Activated CD8-positive, alpha-beta memory T cell treated with anti-CD3 and anti-CD28 coated beads, Interleukin-2, amount 50 U/mL, for 4 hours (primary cell): ENCODE measurements around the gene MEOX2.

Experiments
- DNase-seq: peaks from one replicate; pipeline ENCODE4 v3.0.0-alpha.2; 2020

The MEOX2 gene

DNA sequence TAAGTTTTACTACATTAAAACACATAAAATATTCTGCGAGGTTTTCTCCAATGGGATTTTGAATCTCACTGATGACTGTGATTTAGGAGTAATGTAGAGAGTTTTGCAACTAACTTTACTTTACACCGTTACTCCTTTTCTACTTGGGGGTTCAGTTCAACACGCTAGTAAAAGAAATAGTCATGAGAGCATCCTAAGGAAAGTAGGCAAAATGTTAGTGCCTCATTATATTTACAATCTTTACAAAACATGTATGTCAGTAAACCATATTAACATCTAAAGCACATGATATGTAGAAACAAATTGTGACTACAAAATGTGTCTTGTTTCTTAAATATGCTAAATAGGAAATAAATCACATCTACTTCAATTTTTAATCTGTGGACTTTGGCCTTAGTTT, 6.0 kb downstream of the MEOX2 start:
- DNase-seq: no peak

DNA sequence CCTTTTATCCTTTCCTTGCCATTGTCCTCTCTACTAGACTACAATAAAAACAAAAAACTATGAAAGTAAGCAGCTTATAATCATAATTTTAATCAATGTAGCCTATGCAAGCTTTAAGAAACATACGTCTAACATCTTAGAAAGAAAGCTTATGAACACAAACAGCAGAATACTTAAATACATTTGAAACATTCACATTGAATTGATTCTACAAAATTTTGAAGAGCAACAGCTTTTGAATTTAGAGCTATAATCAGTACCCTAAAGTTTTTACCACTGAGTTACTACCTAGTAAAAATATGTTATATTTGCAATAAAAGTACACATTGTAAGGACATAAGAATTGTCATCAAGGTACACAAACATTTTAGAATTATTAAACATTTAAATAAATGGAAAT, 7.2 kb downstream of the MEOX2 start:
- DNase-seq: no peak

DNA sequence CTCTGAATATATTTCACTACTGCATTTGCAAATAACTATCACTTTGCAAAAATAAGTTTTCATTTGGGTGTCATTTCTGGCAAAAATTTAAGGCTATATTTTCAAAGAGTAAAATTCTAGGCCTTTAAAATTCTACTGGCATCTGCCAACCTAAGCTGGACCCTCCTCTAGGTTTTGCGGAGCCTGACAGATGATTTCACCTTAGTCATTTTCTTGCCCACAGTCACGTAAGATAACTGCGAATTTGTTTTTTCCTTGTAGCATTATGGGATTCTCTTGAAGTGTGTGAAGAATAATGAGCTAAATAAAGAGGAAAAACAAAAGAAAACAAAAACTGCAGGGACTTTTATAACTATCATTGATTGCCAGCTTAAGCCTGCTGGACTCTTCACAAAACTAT, 7.8 kb downstream of the MEOX2 start:
- DNase-seq: no peak

DNA sequence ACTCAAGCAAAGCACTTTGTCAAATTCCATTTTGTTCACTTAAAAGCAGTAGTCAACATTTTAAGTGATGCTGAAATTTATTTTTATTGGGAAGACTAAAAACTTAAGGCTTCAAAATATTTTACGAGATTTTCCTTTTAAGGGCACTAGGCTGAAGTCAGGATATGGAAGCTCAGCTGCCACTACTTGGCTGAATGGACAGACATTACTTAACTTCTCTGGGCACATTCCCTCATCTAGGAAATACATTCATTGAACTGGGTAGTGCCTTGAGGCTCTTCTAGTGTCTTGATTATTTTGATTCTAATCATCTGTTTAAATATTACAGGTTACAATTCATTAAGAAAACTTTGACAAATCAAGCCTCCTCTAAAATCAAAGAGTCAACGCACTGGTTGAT, 11.1 kb downstream of the MEOX2 start:
- no peak for DNase-seq

DNA sequence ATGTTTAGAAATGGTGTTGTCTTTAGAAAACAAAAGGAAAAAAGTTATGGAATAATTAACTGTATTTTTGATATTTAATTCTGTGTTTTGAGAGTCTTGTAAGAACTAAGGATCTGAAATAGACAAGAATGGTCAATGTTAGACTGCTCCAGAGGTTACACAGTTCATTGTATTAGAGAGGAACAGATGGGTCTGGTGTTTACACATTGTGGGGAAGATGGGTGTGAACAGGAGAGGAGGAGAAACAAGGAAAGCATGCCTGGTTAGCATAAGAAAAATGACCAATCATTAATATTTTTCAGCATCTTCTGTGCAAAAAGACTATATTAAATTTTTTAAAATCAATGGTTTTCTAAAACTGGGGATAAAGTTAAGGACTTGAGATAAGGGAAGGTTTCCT, 11.9 kb downstream of the MEOX2 start:
- no peak for DNase-seq

DNA sequence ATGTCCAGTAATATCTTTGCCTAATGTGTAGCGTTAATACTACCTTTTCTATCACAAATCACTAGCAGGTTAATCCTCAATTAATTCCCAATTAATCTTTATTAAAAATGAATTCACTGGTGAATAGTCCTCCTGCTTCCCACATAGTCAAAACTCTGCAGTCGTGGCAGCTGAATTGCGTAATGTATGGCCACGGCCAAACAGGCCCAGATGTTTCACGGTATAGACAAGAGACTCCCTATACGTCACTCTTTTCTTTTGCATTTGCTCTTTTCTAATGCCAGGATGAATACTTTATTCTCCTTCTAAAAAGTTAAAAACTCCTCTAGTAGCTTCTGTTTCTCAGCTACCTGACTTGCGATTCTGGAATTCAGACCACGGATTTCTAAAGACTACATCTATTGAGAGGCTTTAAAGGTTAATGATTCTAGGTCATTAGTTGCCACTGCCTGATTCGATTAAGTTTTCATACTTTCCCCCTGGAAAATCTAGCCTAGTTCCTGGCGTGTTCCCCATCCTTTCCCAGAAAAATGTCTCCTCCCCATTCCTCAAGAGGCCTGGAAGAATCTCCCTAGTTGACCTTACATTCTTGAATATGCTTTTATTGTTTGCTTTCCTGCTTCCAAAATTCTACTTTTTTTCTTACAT, 16.9 kb downstream of the MEOX2 start:
- no peak for DNase-seq

DNA sequence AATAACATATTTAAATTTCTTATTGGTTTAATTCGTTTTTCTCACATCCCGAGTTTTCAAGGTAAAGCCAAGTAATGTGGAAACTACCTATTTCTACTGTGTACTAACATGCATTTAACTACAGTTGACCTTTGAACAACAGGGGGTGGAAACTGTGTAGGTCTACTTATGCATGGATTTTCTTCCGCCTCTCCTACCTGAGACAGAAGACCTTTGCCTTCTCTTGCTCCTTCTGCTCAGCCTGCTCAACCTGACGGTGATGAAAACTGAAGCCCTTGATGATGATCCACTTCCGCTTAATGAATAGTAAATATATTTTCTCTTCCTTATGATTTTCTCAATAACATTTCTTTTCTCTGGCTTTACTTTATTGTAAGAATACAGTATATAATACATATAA, 18.5 kb downstream of the MEOX2 start:
- no peak for DNase-seq

DNA sequence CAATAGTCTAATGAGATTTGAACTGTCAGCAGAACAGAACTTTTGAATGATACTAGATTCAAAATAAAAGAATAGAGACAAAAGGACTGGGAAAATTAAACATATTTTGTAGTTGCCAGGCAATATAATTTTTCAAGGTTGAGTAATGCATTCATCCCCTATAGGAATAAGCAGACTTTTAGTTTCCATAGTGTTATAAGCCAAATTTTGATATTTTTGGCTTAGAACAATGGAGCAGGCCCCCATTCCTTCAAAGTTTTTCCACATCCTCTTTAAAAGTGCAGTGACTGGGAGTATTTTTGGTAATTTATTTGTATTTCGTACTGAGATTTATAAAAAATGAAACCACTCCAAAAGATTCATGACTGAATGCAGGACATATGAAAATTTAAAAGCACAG, 24.0 kb downstream of the MEOX2 start:
- DNase-seq: no peak

DNA sequence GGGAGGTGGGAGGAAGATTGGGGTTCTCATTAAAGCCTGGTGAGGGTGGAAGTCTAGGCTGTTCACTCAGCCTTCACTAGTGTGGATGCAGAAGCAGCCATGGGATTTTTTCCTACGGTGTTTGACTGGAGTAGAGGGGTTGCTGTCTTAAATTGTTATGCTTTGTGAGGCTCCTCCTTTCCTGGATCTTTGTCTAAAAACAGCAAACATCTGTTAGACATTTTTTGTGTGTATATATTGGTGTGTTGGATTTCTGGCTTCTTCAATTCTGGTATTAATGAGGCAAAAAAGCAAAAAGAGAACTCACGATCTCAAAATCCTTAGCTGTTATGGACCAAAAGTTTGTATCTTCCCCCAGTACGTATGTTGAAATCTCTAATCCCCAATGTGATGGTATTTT, 28.2 kb downstream of the MEOX2 start:
- DNase-seq: no peak

DNA sequence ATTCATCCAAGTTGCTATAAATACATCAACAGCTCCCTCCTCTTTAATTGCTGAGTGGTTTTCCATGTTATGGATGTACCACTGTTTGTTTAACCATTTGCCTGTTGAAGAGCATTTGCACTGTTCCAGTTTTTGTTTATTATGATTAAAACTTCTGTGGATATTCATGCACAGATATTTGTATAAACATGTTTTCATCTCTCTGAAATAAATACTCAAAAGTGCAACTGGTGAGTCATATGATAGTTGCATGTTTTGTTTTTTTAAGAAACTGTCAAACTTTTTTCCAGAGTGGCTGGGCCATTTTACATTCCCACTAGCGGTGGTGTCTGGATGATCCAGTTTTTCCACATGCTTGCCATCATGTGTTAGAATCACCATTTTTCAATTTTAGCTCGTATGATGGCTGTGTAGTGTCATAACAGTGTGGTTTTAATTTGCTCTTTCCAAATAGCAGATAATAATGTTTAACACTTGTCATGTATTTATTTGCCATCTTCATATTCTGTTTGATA, 33.6 kb downstream of the MEOX2 start:
- no peak for DNase-seq

DNA sequence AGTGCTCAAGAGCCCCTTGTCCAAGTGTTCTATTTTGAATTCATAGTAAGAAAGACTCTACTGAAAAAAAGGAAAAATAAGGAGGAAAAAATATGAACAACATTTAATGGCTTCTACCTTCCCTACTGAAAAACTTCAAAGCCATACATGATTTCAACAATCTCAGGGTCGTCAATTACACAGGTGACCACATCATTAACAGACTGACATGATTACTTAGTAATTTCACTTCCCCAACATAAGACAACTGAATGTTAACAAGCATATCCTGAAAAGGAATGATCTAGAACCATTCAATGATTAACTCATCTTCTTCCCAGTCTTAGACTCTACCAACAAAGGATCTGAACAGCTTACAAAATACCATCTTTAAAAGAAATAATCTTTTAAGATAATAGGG, 34.8 kb downstream of the MEOX2 start:
- DNase-seq: no peak

DNA sequence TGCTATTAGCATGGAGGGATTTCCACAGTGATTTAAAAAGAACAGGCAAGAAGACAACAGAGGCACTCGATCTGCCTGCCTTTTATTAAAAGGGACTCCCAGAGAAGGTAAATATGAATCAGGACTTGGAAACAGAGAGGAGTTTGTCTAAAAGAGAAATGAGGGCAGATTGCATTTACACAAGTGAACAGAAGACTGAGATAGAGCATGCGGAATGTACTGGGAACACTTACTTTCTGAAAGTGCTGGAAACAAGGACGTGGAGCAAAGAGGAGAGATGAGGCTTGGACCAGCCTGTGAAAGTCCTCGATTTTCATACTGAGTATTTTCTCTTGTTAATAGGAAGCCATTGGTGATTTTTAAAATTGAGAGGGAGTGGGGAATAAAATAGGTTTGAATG, 35.7 kb downstream of the MEOX2 start:
- no peak for DNase-seq

DNA sequence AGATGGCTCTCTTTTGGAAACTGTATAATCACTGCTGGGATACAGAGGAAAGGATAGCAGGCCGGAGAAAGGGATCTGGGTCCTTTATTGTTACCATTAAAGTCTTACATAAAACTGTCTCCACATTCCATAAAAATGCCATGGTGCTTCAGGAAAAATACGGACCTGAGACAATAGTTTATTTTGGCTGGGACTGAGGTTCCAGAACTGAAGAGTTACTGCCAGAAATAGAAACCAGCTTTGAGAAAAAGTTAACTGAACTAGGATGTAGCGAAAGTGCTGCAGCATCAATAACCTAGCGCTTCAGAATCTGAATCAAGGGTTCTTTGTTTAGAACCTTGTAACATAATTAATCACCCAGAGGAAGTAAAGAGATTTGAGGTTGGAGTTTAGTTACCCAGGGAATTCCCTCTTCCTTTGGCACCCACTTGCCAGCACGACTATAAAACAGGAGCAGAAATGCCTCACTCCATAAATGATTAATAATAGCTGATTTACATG, 38.0 kb downstream of the MEOX2 start:
- no peak for DNase-seq

DNA sequence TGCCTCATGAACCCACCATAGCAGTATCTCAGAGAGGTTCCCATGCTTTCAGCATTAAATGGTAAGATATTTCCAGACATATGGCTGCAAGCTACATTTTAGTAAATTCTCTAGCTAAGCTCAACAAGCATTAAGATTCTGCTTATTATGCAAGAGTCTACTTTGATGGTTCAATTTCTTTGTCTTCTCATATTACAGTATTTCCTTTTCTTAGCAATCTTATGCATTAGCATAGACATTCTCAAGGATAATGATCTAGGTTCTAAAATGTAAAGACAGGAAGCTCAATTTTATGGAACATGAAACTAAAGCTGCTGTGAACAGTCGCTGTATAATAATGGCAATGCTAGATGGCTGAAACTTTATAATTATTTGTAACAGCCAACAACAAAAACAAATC, 39.2 kb downstream of the MEOX2 start:
- DNase-seq: no peak

DNA sequence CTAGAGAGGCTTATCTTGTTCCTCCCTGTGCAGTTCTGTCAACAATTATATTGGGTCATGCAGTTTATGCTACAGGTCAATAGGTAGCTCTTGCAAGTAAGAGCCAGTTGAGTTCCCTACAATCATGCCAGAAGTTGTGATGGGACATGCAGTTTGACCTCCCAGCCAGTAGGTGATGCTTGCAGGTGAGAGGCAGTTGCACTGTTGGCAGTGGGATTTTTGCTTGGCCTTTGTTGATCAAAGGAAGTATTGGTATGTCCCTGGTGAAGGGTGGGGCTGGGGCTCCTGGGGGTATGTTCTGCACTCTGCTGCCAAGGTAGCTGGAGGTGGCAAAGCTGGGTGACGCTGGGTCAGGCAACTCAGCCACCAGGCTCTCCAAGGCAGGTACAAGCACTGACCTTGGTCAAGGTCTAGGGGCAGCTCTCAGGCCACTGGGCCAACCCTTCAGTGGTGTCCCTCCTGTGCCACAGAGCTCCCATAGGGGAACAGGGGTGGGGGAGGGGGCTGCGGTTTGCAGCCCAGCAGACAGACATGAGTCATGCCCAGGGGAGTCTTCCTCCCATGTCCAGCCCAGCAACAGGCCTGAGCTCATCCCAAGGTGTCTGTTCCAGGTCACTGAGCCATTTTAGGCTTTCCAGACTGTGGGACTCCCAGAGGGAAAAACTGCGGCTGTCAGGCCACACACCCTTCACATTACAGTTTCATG, 43.3 kb downstream of the MEOX2 start:
- DNase-seq: no peak

DNA sequence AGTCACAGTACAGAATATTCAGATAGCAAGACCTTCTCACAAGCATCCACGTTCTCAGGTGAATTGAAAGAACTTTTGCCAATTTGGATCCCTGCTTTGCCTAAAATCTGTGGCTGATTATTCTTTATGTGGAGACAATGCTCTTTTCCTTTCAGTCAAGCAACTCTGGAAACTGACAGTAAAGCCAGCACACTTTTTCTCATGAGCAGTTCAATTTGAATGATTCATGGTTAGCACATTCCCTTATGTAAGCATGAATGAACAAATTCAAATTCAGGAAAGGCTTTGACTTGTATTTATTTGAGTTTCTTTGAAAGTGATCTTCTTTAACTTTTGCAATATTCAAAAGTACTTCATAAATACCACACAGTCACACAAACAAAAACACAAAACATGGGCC, 57.6 kb downstream of the MEOX2 start:
- DNase-seq: no peak

DNA sequence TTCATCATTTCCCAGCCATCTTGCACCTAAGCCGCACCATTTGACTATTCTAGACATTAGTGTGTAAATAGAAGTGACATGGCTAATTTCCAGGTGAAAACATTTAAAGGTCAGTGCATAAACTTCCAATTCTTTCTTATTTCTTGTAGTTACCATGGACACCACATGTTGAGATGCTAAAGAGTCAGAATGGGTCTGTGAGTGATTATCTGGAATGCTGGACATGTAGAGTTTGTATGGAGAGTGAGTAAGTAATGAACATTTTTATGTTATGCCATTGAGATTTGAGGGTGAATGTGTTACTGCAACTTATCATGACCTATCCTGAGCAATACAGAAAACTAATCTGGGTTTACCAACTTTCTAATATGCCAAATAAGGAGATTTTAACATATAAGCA, 60.4 kb downstream of the MEOX2 start:
- no peak for DNase-seq

DNA sequence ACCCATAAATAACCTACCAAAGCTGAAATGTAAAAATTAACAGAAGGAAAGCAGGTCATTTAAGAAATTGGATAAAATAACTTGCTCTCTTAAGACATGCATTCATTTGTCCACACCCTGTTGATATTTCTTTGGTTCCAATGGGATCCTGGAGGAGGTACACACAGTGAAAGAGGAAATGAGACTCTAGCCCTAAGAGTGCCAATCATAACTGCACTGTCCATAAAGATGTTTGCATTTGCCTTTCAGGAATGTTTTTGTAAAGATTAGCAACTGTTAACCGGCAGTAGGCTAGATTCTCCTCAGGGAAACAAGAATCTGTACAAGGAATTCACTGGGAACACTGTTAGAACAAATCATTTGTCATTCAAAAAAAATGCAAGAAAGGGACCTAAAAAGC, 61.0 kb downstream of the MEOX2 start:
- no peak for DNase-seq

DNA sequence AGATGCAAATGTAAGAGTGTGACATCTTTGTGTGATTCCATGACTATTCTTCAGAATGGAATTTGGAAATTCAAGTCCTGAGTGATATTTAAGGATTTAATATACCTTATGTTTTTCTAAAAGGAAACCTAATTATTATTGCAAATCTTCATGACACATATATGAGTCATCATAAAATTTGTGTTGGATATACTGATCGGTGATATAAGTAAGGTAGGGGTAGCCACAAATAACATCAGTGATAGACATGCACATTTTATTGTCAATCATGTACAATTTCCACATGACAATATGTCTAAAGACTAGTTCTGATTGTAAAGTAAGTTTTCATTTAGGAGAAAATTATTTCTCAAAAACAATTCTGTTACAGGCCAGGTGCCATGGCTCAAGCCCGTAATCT, 65.0 kb downstream of the MEOX2 start:
- DNase-seq: no peak

DNA sequence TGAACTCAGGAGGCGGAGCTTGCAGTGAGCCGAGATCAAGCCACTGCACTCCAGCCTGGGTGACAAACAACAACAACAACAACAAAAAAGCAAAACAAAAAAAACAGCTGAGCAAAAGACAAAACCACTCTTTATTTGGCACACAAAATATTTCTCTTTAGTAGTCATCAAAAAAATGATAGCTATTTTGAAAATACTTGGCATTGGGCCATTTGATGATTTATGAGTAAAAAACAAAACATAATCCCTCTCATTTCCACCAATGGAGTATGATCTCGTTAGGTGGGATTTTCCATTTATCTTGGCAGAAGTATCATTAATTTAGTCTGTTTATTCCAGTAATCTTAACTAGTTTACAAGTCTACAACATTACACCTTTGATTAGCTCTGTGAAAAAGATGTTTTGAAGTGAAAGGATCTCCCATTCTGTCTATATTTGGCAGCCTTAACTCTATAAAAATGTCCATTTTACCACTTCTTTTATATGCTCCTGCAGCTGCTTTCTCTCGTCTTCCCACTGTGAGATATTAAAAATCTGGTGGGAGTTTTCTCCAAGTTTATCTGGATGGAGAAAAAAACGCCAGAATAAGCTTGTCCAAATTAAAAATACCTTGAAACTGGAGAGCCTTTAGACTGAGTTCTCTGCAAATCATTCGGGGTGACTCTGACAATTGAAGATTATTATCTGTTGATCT, 65.8 kb downstream of the MEOX2 start:
- DNase-seq: no peak

DNA sequence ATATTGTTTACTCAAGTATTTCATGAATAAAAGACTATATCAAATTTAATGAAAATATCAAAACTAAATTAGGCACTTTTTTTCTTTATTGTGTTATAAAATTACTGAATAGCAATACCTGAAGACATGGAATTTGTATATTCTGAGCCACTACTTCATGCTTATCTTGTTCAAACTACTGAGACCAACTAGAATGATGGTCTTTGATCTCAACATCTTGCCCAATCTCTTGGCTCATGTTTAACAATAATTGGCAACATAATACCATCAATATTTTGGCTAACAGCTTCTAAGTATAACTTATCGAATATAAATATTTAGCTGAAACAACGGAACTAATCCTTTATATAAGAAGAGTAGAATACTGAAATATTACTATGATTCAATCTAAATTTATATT, 68.2 kb downstream of the MEOX2 start:
- no peak for DNase-seq

DNA sequence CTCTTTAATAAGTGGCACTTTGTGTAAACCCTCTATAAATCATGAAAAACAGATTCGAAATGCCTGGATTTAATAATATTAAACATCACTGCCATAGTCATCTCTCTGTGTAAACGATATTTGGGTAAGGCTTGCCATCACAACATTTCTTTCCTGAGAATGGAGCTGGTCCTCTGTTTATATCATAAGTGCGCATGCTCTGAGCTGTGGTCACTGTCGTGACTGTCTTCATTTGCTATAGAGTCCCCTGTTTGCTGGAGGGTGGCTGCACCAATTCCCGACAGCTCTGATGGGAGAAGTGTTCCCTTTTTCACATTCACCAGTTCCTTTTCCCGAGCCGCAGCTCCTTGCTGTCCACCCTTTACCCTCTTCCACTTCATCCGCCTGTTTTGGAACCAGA, 74.3 kb downstream of the MEOX2 start:
- DNase-seq: no peak

DNA sequence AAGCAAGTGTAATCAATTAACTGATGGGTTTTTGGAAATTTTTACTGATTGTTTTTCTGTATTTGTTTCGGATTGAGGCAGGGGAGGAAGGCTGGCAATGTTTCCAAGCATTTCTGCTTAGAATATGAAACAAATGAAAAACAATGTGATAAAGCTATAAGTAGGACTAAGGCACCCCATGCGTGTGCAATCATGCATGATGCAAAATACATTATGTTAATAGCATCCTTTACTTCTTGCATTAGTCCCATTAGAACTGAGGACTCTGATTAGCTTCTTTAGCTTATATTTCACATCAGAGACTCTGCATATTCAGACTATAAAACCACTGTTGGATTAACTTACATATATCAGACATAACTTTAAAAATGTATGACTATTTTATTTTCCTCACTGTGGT, 76.0 kb downstream of the MEOX2 start:
- DNase-seq: no peak

DNA sequence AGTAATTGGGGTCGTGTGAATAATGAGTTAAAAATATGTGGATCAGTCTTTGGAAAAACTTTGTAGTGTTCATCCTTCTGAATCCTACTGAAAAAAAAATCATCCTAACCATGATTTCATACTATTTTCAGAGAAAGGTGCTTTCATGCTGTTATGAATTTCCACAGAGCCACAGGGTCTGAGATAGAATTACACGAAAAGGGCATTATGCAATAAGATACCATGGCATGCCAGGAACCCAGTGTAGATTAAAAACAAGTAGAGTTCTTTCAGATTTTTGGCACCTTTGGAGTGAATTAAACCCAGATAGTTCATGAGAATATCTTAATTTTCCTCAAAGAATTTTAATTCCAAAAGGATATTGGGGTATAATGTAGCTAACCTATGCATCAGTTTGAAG, 77.2 kb downstream of the MEOX2 start:
- DNase-seq: no peak
